Stimulated activated CD8-positive, alpha-beta memory T cell treated with anti-CD3 and anti-CD28 coated beads, Interleukin-4, amount 100 ng/mL, for 4 hours (primary cell): ENCODE results near the gene KLHL25.

Experiments used
- DNase-seq, 2 donors: peaks; one replicate each; pipeline ENCODE4 v3.0.0-alpha.2; 2020; ENCODE audit warnings: low read depth in 2 of 2, low spot score in 1 of 2

Gene KLHL25

GRCh38 chr15:85748176-85748575 is 46.5 kb downstream of the KLHL25 start:
- no peak for DNase-seq

- DNase-seq = no peak
Measured at GRCh38 chr15:85746641-85747040, 48.1 kb downstream of the KLHL25 start.

DNA sequence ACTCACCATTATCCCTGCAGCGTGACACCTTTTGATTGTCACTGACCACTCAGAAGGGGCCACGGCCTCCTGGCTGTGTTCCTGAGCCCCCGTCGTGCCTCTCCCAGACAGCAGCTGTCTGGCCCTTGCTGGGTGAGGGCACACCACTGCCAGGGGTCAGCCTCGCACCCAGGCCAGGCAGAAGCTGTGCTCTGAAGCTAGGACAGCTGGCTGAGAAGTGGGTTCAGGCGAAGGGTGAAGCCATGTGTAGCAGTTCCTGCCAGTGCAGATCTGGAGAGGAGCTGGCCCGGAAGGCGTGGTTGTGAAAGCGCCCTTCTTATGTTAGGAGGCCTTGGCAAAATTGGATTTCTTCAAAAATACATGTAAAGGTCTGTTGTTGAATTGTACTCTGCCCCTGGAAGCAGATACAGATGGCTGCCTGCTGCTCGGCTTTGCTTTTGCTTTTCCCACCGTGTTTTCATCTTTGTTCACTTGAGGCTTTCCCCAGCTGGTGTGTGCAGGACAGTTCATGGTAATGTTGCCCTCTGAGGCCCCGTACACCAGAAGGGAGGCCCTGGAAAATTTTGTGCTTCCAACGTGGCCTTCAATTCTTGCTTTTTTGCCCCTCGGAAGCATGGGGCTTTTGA is 49.1 kb downstream of the KLHL25 start:
- no peak for DNase-seq

DNA sequence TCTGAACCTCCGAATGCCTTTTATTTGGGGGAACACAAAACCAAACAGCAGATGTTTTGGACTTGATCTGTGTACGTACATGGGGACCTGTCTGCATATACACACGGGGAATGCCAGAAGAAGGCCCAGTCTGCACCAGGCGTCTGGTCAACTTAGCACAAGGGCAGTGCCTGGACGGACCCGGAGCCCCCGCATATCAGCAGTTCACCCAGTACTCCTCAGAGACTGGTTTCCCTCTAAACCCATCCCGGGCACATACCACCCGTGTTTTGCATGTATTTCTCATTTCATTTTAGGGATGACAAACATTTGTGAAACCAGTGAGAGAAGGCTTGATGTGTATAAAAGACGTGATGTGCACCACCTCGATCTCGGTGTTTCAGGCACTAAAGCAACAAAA is 49.7 kb downstream of the KLHL25 start:
- DNase-seq = no peak

DNA sequence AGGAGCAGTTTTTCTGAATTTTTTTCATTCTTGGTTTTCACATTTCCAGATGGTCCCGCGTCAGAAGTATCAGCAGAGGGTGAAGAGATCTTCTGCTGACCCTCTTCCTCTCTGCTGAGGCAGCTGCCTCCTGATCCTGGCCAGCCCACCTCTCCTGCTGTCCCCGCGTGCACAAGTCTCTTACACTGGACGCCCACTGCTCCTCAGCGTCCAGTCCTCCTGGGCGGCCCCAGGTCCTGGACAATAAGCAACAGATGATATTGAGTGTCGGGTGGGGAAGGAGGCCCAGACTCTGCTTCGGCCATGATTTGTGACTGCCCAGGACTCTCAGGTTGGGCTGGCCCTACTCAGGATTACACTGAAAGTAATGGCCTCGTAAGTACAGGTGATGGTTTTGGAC is 50.1 kb downstream of the KLHL25 start:
- DNase-seq = no peak

GRCh38 chr15:85743392-85744055 is 51.2 kb downstream of the KLHL25 start:
- DNase-seq = no peak

DNA sequence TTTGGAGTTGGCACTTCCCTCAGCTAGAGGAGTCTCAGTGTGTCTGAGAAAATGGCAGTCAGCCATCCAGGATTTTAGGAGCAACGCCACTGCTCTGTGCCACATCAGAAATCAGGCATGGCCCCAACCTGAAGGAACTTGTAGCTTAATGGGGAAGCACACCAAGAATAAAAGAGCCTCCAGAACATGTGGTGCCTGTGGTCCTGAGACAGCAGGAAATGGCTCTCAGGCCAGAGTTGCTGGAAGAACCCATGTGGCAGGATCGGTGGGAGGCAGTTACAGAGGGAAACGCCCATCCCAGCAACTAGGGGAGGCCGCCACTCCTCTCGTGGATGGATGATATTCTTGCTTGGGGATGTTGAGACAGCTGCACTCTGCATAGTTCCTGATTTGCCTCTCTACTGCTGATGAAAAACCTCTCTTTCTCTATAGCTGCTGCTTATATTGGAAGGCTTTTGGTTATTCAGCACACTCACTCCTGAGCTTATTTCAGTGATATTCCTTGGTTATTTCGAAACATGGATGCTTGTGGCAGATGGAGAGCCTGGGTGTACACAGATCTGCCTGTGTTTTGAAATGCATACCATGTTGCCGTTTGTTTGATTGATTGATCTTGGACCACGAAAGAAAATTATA is 52.4 kb downstream of the KLHL25 start:
- no peak for DNase-seq

GRCh38 chr15:85741662-85742061 is 53.1 kb downstream of the KLHL25 start:
- no peak for DNase-seq

GRCh38 chr15:85741021-85741421 is 53.7 kb downstream of the KLHL25 start:
- DNase-seq = no peak

- no peak for DNase-seq
Measured at GRCh38 chr15:85737061-85737460, 57.7 kb downstream of the KLHL25 start.

GRCh38 chr15:85733416-85733815 is 61.3 kb downstream of the KLHL25 start:
- no peak for DNase-seq

DNA sequence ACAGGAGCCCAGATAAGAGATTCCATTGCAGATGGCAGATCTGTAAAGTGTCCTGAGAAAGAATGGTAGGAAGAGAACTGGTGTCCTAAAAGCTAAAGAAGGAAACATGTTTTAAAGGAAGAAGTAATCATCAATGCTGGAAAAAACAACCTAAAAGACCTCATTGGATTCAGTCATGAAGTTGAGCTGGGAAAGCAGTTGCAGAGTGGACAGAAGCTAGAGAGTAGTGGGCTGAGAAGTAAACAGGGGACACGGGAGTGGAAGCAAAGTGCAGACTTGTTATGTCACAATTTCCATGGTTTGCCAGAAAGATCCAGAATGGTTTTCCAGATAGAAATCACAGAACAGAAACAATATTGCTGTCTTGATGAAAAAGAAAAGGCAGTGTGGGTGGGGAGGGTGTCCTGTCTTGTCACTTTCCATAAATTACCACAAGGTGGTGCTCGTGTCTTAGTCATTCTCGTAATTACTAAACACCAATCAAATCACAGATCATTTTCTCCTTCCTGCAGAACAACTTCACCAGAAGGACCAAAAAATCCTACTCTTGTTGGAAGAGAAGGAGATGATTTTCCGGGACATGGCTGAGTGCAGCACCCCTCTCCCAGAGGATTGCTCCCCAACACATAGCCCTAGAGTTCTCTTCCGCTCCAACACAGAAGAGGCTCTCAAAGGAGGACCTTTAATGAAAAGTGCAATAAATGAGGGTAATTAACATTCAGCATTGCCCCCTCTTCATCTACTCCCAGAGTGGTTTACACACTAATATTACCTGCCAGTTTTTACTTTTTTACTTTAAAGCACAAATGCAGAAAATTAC is 64.5 kb downstream of the KLHL25 start:
- no peak for DNase-seq

- no peak for DNase-seq
Measured at GRCh38 chr15:85727068-85727467, 67.7 kb downstream of the KLHL25 start.

DNA sequence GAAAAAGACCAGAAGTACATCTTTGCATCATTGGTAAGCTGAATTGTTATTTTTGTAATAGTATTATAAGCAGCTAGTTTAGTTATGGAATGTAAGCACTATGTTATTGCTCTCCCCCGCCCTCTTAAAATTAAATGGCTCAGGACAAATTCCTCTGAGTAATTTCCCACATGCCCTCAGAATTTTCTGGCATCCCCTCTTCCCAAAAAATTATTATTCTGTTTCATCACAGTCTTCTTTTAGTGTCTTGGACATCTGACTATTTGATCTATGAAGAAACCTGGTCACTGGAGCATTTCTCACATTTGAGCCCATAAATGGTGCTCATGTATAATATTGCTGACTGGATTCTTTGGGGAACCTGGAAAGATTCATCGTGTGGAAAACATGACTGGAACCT is 68.3 kb downstream of the KLHL25 start:
- no peak for DNase-seq

- DNase-seq = no peak
Measured at GRCh38 chr15:85725564-85725963, 69.2 kb downstream of the KLHL25 start.

DNA sequence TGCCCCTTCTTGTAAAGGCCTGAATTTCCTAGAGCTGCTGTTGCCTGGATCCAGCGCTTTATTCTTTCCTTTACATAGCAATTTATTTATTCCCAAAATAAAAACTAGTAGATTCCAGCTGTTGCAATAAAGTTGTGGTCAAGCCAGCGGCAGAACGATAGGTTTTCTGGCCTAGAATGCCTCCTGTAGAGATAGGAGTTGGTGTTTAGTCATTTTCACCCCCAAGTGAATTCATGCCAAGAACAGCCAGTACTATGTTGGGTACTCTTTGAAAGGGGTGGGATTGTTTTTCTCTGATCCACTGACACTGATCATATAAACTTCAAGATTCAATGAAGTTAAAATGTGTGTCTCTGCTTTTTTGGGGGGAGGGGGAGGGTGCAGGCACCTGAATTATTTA is 69.7 kb downstream of the KLHL25 start:
- DNase-seq = no peak

GRCh38 chr15:85723960-85724945 is 70.5 kb downstream of the KLHL25 start:
- no peak for DNase-seq

- DNase-seq = no peak
Measured at GRCh38 chr15:85722374-85723152, 72.2 kb downstream of the KLHL25 start.

GRCh38 chr15:85718981-85719380 is 75.7 kb downstream of the KLHL25 start:
- no peak for DNase-seq
